PC-3 (cell line): ENCODE measurements around the gene ARID5B. TPM values are rescaled to one million over a fixed set of nuclear protein-coding genes. Genes with fewer than 3 reads are reported as not detected.

Source experiments
- ATAC-seq: fragments of 200-7000 bp; cut with Tn5 transposase; 2 replicates; pipeline ENCODE4 v1.9.1; 2020; ENCODE audit warnings: mild to moderate bottlenecking, moderate library complexity
- BruUV-seq: library from RNA; stranded (reverse); fragments of 400-500 nt; replicated peaks from 2 replicates; lab custom pipeline; 2021; lab: Mats Ljungman, UMichigan
- CTCF ChIA-PET: fragments of 300-600 bp; sonication (Branson Sonifier 250); formaldehyde crosslinking; loops from one replicate; lab custom pipeline; 2022; ENCODE audit warnings: antibody characterized with exemption; lab: Charles Lee
- POLR2A ChIA-PET: fragments of 300-600 bp; sonication (Branson Sonifier 250); formaldehyde crosslinking; loops from one replicate; lab custom pipeline; 2022; ENCODE audit warnings: antibody characterized with exemption; ENCODE audit not compliant: unreplicated experiment; lab: Charles Lee
- DNase-seq: peaks from one replicate; pipeline ENCODE4 v3.0.0-alpha.2; 2015
- H2AFZ ChIP-seq: fragments of 300-600 bp; sonication (generic); 2 replicates; pipeline ENCODE4 v1.6.0; 2016; ENCODE audit warnings: antibody characterized with exemption, low read length
- H3F3A ChIP-seq: fragments of 300-600 bp; sonication (generic); one replicate; pipeline ENCODE4 v1.6.0; 2017; ENCODE audit warnings: antibody characterized with exemption, low read length, control low read depth, mild to moderate bottlenecking; ENCODE audit not compliant: unreplicated experiment
- H3K27ac ChIP-seq: fragments of 300-600 bp; sonication (generic); 2 replicates; pipeline ENCODE4 v1.5.1; 2016; ENCODE audit warnings: mild to moderate bottlenecking, low read length
- H3K27me3 ChIP-seq: fragments of 300-600 bp; sonication (generic); 2 replicates; pipeline ENCODE4 v1.6.1; 2016; ENCODE audit warnings: low read length, mixed read lengths
- H3K36me3 ChIP-seq: fragments of 300-600 bp; sonication (generic); 2 replicates; pipeline ENCODE4 v1.6.1; 2016; ENCODE audit warnings: low read depth, mixed run types, low read length, mixed read lengths
- H3K4me1 ChIP-seq: fragments of 300-600 bp; sonication (generic); 2 replicates; pipeline ENCODE4 v1.5.1; 2016; ENCODE audit warnings: low read length; ENCODE audit not compliant: insufficient read depth
- H3K4me2 ChIP-seq: fragments of 300-600 bp; sonication (generic); 2 replicates; pipeline ENCODE4 v1.6.0; 2016; ENCODE audit warnings: low read length
- H3K4me3 ChIP-seq: fragments of 300-600 bp; sonication (generic); 2 replicates; pipeline ENCODE4 v1.5.1; 2016; ENCODE audit warnings: mild to moderate bottlenecking, low read length, mixed read lengths
- H3K79me2 ChIP-seq: fragments of 300-600 bp; sonication (generic); 2 replicates; pipeline ENCODE4 v1.6.1; 2017; ENCODE audit warnings: low read length, mixed read lengths
- H3K9ac ChIP-seq: fragments of 300-600 bp; sonication (generic); 2 replicates; pipeline ENCODE4 v1.6.0; 2016; ENCODE audit warnings: mild to moderate bottlenecking, low read length
- H3K9me2 ChIP-seq: fragments of 300-600 bp; sonication (generic); replicated peaks from 2 replicates; pipeline ENCODE4 v1.6.1; 2016; ENCODE audit warnings: mixed run types, low read length, mixed read lengths
- H3K9me3 ChIP-seq: fragments of 300-600 bp; sonication (generic); 2 replicates; pipeline ENCODE4 v1.6.1; 2016; ENCODE audit warnings: low read length, mixed read lengths
- H4K20me1 ChIP-seq: fragments of 300-600 bp; sonication (generic); 2 replicates; pipeline ENCODE4 v1.6.1; 2016; ENCODE audit warnings: low read length, mixed read lengths
- EZH2 ChIP-seq: fragments of 300-600 bp; sonication (generic); IDR thresholded peaks from one replicate; pipeline ENCODE4 v1.6.1; 2017; ENCODE audit warnings: antibody characterized with exemption, mild to moderate bottlenecking, low read length; ENCODE audit not compliant: unreplicated experiment
- EZH2phosphoT487 ChIP-seq: fragments of 300-600 bp; sonication (generic); IDR thresholded peaks from 2 replicates; pipeline ENCODE4 v1.6.1; 2018; ENCODE audit warnings: mild to moderate bottlenecking, antibody characterized with exemption, low read length, borderline replicate concordance
- intact Hi-C: fragments of 100-400 bp; cut with micrococcal nuclease; formaldehyde crosslinking; loops from 2 replicates; pipeline ENCODE4 v1.9.0; 2023
- total RNA-seq: library from RNA; depleted of rRNA; stranded (reverse); fragments of >200 nt; gene quantifications from 2 replicates; pipeline ENCODE4 v1.2.3, GENCODE V29; 2014
- TF ChIP-seq, protein P1 (sequence below): fragments of 300-600 bp; sonication (generic); conservative IDR thresholded peaks from 2 replicates; pipeline ENCODE4 v1.5.1; 2017; ENCODE audit warnings: antibody characterized with exemption, low read depth, mild to moderate bottlenecking, low read length

The ARID5B gene
- total RNA-seq, 1 experiment from 2014 or later: 26.4 TPM

GRCh38 chr10:61905837-61906561, 4.5 kb downstream of the ARID5B start:
- no peaks in the 10 kb centered on the region for H3K9me3 ChIP-seq
- no TSS peak for BruUV-seq
- ATAC-seq (no peak), DNase-seq (no peak)
- H3K27me3 ChIP-seq: no peaks in the 10 kb centered on the region
- no peaks in the 10 kb centered on the region for H3K36me3 ChIP-seq
- H3K4me3 ChIP-seq: no peak overlapping the region
- no peak overlapping the region for H3K4me2 ChIP-seq
- ChIA-PET POLR2A (interaction anchor here (0.6 to 0.7 kb wide), 2 partner anchors 593 to 1561 kb away, joined by 3 to 7 read pairs; no protein-coding TSS in a partner anchor), CTCF (interaction anchor here (0.6 to 1.1 kb wide), 2 partner anchors 132 to 168 kb away, joined by 3 to 4 read pairs; no protein-coding TSS in a partner anchor)
- intact Hi-C loops: no loop called here
- no peak overlapping the region for H2AFZ ChIP-seq
- no peak for TF ChIP-seq EZH2phosphoT487
- TF ChIP-seq, protein P1, sequence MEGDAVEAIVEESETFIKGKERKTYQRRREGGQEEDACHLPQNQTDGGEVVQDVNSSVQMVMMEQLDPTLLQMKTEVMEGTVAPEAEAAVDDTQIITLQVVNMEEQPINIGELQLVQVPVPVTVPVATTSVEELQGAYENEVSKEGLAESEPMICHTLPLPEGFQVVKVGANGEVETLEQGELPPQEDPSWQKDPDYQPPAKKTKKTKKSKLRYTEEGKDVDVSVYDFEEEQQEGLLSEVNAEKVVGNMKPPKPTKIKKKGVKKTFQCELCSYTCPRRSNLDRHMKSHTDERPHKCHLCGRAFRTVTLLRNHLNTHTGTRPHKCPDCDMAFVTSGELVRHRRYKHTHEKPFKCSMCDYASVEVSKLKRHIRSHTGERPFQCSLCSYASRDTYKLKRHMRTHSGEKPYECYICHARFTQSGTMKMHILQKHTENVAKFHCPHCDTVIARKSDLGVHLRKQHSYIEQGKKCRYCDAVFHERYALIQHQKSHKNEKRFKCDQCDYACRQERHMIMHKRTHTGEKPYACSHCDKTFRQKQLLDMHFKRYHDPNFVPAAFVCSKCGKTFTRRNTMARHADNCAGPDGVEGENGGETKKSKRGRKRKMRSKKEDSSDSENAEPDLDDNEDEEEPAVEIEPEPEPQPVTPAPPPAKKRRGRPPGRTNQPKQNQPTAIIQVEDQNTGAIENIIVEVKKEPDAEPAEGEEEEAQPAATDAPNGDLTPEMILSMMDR: no peak
- no peak for TF ChIP-seq EZH2
- no peaks in the 10 kb centered on the region for H4K20me1 ChIP-seq
- H3K27ac ChIP-seq: no peak overlapping the region
- H3F3A ChIP-seq: peaks cover 8% of the 10 kb centered on the region
- H3K9ac ChIP-seq: no peak overlapping the region
- peaks cover 17% of the 10 kb centered on the region for H3K4me1 ChIP-seq
- no peaks in the 10 kb centered on the region for H3K9me2 ChIP-seq
- peaks cover 44% of the 10 kb centered on the region for H3K79me2 ChIP-seq

- Histone ChIP-seq H3K79me2 (peaks cover 44% of the 10 kb centered on the region), H4K20me1 (no peaks in the 10 kb centered on the region), H3K9ac (no peak overlapping the region), H2AFZ (no peak overlapping the region), H3K4me3 (no peak overlapping the region), H3K9me2 (no peaks in the 10 kb centered on the region), H3K27ac (no peak overlapping the region), H3K4me1 (peaks cover 17% of the 10 kb centered on the region), H3K36me3 (no peaks in the 10 kb centered on the region), H3K27me3 (no peaks in the 10 kb centered on the region), H3F3A (peaks cover 8% of the 10 kb centered on the region), H3K4me2 (no peak overlapping the region), H3K9me3 (no peaks in the 10 kb centered on the region)
- DNase-seq: no peak
- intact Hi-C loops: no loop called here
- TF ChIP-seq EZH2phosphoT487 (no peak), EZH2 (no peak)
- TF ChIP-seq, protein P1: no peak
- CTCF ChIA-PET: interaction anchor here (1.1 kb wide), 1 partner anchor 132 kb away, joined by 3 read pairs; no protein-coding TSS in a partner anchor
- POLR2A ChIA-PET: no interaction called here
- no peak for ATAC-seq
- BruUV-seq: no TSS peak
Measured at GRCh38 chr10:61906562-61906901, 5.0 kb downstream of the ARID5B start.

DNA sequence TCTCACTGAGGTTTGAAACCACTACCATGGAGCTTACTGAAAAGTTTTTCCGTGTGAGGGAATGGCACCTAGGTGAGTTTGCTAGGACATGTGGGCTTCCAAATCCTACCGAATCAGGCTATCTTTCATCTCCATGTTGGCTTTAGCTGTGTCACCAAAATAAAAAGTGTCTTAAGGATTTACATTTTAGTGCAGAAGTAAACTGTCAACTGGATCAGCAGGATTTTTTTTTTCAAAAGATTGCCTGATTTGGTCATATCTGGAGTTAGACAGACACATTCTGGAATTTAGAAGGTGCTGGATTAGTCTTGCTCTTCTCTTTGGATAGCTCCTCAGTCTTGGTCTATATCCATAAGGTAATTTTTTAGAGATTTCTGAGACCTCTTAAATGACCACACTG, 5.5 kb downstream of the ARID5B start:
- Histone ChIP-seq H4K20me1 (no peaks in the 10 kb centered on the region), H3K36me3 (no peaks in the 10 kb centered on the region), H3K9me2 (no peaks in the 10 kb centered on the region), H3K4me2 (no peak overlapping the region), H3F3A (peaks cover 8% of the 10 kb centered on the region), H3K27ac (no peak overlapping the region), H2AFZ (no peak overlapping the region), H3K9ac (no peak overlapping the region), H3K4me1 (peaks cover 17% of the 10 kb centered on the region), H3K4me3 (no peak overlapping the region), H3K27me3 (no peaks in the 10 kb centered on the region), H3K9me3 (no peaks in the 10 kb centered on the region), H3K79me2 (peaks cover 40% of the 10 kb centered on the region)
- POLR2A ChIA-PET: no interaction called here
- CTCF ChIA-PET: no interaction called here
- TF ChIP-seq EZH2 (no peak), EZH2phosphoT487 (no peak)
- TF ChIP-seq, protein P1: no peak
- ATAC-seq: no peak
- no TSS peak for BruUV-seq
- intact Hi-C loops: no loop called here
- DNase-seq: no peak
